VCaP (cell line): ENCODE data around the gene MAEL.

Source experiments
- H3K27ac ChIP-seq: fragments of 450-650 bp; 2 replicates; pipeline ENCODE4 v1.5.1; 2017
- TF ChIP-seq, protein P1 (sequence below): fragments of 450-650 bp; conservative IDR thresholded peaks from 2 replicates; pipeline ENCODE4 v1.5.1; 2017; ENCODE audit warnings: mild to moderate bottlenecking, moderate library complexity

MAEL gene

DNA sequence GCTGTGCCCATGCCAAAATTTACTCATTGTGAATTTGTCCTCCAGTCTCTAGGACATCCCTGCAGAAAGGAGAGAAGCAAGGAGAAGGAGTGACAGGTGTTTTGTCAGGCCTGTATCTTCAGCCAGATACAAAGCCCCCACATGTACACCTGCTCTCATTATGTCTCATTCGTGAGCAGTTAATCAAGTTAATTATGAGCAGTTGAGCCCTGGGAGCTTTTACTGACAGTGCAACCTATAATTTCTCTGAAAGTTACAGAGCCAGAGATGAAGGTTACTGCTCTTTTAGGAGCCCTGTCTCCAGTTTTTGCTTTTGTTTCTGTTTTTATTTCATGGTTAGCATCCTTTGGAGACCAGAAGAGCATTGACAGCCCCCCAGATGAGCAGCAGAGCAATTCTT, 8.7 kb upstream of the MAEL start:
- TF ChIP-seq, protein P1, sequence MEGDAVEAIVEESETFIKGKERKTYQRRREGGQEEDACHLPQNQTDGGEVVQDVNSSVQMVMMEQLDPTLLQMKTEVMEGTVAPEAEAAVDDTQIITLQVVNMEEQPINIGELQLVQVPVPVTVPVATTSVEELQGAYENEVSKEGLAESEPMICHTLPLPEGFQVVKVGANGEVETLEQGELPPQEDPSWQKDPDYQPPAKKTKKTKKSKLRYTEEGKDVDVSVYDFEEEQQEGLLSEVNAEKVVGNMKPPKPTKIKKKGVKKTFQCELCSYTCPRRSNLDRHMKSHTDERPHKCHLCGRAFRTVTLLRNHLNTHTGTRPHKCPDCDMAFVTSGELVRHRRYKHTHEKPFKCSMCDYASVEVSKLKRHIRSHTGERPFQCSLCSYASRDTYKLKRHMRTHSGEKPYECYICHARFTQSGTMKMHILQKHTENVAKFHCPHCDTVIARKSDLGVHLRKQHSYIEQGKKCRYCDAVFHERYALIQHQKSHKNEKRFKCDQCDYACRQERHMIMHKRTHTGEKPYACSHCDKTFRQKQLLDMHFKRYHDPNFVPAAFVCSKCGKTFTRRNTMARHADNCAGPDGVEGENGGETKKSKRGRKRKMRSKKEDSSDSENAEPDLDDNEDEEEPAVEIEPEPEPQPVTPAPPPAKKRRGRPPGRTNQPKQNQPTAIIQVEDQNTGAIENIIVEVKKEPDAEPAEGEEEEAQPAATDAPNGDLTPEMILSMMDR, result no peak

DNA sequence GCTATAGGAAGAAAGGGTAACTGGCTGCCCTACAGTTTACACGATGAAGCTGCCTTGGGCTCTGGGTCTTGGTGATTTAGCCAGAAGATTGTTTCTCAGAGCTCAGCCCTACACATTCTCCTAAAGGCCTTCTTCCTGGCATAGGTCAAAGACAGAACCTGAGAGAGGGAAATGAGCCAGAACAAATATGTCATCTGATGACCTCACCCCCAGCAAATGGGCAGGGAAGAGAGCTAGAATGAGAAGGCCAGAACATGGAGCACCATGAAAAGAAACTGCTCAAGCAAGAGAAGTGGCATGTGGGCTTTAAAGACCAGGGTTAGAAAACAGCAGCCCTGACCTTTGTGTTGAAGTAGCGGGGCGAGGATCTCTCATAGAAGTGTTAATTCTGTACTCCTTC, 8.3 kb upstream of the MAEL start:
- H3K27ac ChIP-seq, result no peak overlapping the region
- TF ChIP-seq, protein P1, result no peak

More for the DNA sequence above, 8.7 kb upstream of the MAEL start:
- H3K27ac ChIP-seq, result no peak overlapping the region

DNA sequence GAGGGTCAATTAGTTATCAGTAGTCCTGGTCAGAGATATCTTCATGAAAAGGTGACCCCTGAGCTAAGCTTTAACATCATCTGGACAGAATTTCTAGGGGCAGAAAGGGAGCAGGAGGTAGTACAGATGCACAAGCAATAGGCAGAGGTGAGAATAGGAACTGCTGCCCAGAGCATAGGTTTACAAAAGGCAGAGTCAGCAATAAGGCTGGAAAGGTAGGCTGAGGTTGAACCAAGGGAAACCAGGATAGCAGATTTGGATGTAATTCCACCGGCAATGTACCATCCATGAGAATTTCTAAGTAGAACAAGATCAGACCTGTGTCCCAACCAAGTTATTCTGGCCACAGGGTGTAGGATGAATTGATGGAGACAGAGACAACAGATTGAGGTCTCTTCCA, 7.5 kb upstream of the MAEL start:
- TF ChIP-seq, protein P1, result no peak
- no peak overlapping the region for H3K27ac ChIP-seq

DNA sequence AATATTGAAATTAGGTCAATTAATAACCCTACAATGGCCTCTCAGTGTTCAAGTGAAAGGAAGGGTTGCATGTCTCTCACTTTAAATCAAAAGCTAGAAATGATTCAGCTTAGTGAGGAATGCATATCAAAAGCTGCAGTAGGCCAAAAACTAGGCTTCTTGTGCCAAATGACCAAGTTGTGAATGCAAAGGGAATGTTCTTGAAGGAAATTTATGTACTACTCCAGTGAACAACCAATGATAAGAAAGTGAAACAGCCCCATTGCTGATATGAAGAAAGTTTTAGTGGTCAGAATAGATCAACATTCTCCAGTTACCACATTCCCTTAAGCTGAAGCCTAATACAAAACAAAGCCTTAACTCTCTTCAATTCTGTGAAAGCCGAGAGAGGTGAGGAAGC, 10.0 kb downstream of the MAEL start:
- no peak overlapping the region for H3K27ac ChIP-seq
- TF ChIP-seq, protein P1, result no peak

DNA sequence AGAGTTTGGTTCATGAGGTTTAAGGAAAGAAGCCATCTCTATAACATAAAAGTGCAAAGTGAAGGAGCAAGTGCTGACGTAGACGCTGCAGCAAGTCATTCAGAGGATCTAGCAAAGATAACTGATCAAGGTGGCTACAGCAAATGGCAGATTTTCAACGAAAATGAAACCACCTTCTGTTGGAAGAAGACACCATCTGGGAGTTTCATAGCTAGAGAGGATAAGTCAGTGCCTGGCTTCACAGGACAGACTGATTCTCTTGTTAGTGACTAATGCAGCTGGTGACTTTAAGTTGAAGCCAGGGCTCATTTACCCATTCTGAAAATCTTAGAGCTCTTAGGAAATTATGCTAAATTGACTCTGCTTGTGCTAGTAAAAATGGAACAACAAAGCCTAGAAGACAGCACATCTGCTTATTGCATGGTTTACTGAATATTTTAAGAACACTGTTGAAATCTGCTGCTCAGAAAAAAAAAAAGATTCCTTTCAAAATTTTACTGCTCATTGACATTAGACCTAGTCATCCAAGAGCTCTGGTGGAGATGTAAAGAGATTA, 10.5 kb downstream of the MAEL start:
- TF ChIP-seq, protein P1, result no peak
- no peak overlapping the region for H3K27ac ChIP-seq

DNA sequence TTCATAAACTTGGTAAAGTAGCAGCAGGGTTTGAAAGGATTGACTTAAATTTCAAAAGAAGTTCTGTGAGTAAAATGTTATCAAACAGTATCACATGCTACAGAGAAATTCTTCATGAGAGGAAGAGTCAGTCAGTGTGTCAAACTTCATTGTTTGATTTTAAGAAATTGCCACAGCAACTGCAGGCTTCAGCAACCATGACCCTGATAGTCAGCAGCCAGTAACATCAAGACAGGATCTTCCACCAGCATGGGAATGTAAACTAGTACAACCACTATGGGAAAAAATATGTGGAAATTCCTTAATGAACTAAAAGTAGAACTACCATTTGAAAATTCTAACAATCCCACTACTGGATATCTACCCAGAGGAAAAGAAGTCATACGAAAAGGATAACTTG, 11.5 kb downstream of the MAEL start:
- TF ChIP-seq, protein P1, result no peak
- no peak overlapping the region for H3K27ac ChIP-seq

DNA sequence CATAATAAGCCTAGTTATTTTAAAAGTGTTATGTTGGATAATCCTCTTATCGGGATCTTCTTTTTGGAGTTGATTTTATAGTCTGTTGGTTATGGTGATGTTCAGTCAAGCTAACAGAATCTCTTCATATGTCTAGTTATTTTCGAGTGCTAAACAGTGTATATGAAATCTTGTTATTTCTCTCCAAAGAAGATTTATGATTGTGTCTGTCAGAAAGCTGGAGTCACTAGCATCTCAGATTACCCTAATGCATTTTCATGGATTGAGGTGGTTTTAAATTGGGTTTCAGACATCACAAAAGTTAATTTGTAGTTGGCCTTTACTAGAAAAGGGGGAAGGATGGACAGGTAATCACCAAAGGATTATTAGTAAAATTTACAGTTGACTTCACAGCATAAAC, 13.3 kb downstream of the MAEL start:
- TF ChIP-seq, protein P1, result no peak

More for the DNA sequence above, 13.3 kb downstream of the MAEL start:
- no peak overlapping the region for H3K27ac ChIP-seq
